Rectal smooth muscle tissue (tissue), 1 donor: ENCODE data around the gene THRA.
A peak's percentile ranks its signal among the peaks of the same experiment; 100 is the strongest.

ENCODE experiments used
- H3K27ac ChIP-seq: one replicate; pipeline ENCODE4 v1.7.0; 2013; ENCODE audit warnings: low read depth, low read length, inconsistent platforms
- H3K27me3 ChIP-seq: one replicate; pipeline ENCODE4 v1.7.0; 2013; ENCODE audit warnings: low read length; ENCODE audit not compliant: control insufficient read depth, insufficient read depth
- H3K36me3 ChIP-seq: one replicate; pipeline ENCODE4 v1.7.0; 2013; ENCODE audit warnings: low read length; ENCODE audit not compliant: control insufficient read depth, insufficient read depth
- H3K4me1 ChIP-seq: one replicate; pipeline ENCODE4 v1.7.0; 2013; ENCODE audit warnings: low read length; ENCODE audit not compliant: control insufficient read depth, insufficient read depth
- H3K4me3 ChIP-seq: one replicate; pipeline ENCODE4 v1.7.0; 2013; ENCODE audit warnings: low read length
- H3K9ac ChIP-seq: one replicate; pipeline ENCODE4 v1.7.0; 2013; ENCODE audit warnings: low read length

Gene THRA, protein sequence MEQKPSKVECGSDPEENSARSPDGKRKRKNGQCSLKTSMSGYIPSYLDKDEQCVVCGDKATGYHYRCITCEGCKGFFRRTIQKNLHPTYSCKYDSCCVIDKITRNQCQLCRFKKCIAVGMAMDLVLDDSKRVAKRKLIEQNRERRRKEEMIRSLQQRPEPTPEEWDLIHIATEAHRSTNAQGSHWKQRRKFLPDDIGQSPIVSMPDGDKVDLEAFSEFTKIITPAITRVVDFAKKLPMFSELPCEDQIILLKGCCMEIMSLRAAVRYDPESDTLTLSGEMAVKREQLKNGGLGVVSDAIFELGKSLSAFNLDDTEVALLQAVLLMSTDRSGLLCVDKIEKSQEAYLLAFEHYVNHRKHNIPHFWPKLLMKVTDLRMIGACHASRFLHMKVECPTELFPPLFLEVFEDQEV

DNA sequence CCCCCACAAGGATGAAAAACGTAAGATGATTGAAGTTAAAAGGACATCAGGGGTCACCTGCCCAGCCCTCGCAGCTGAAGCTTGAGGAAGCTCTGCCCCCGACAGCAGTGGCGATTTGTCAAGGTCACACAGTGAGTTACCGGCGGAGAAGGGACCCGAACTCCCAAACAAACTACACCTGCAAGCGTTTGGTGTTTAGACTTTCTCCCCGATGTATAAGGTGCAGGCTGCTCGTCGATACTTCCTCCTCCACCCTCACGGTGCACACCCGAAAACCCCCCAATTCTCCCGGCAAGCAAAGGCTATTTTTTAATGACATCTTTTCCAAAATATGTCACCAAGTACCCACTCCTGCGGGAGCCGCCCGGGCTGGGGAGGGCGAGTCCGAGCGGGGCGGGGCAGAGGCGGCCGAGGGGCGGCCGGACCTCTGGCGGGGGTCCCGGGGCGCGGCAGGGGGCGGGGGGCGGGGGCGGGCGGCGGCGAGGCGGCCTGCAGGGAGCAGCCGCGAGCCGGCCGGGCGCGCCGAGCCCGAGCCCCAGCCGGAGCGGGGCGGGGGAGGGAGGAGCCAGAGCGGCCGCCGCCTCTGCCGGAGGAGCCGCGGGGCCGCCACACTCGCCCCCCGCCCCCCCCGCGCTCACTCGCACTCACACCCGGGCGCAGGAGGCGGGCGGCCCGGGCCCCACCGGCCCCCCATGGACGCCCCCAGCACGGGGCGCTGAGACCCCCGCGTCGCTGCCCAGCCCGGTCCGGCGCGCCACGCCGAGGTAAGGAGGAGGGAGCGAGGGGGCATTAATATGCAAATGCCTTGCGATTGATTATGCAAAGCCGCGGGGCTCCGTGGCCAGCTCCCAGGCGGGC, at the start of gene THRA:
Gene THRA, plus strand, starts transcription at position 637 of the 858 bp plus-strand sequence. CDS start 11,524 bp downstream, outside the sequence.
- Histone ChIP-seq H3K27ac (peak within 1 kb of the TSS; percentile 94), H3K27me3 (no peaks in the 10 kb centered on the region), H3K36me3 (peaks cover 4% of the 10 kb centered on the region), H3K9ac (peak within 1 kb of the TSS; percentile 81), H3K4me1 (peaks cover 18% of the 10 kb centered on the region), H3K4me3 (peak within 1 kb of the TSS; percentile 93)

- Histone ChIP-seq H3K36me3 (peaks cover 2% of the 10 kb centered on the region), H3K27ac (no peak overlapping the region), H3K4me3 (no peak overlapping the region), H3K9ac (no peak overlapping the region), H3K4me1 (peaks cover 17% of the 10 kb centered on the region), H3K27me3 (no peaks in the 10 kb centered on the region)
Observed at GRCh38 chr17:40014375-40014980, 48.3 kb upstream of the THRA start.

GRCh38 chr17:40015005-40015997, 47.5 kb upstream of the THRA start, which contains the start of gene CSF3:
Gene CSF3, plus strand, starts transcription at chr17:40015440. Its CDS starts 35 bp downstream, at chr17:40015475.
- Histone ChIP-seq H3K4me3 (no peak within 1 kb of the TSS), H3K4me1 (peaks cover 17% of the 10 kb centered on the region), H3K9ac (no peak within 1 kb of the TSS)

DNA sequence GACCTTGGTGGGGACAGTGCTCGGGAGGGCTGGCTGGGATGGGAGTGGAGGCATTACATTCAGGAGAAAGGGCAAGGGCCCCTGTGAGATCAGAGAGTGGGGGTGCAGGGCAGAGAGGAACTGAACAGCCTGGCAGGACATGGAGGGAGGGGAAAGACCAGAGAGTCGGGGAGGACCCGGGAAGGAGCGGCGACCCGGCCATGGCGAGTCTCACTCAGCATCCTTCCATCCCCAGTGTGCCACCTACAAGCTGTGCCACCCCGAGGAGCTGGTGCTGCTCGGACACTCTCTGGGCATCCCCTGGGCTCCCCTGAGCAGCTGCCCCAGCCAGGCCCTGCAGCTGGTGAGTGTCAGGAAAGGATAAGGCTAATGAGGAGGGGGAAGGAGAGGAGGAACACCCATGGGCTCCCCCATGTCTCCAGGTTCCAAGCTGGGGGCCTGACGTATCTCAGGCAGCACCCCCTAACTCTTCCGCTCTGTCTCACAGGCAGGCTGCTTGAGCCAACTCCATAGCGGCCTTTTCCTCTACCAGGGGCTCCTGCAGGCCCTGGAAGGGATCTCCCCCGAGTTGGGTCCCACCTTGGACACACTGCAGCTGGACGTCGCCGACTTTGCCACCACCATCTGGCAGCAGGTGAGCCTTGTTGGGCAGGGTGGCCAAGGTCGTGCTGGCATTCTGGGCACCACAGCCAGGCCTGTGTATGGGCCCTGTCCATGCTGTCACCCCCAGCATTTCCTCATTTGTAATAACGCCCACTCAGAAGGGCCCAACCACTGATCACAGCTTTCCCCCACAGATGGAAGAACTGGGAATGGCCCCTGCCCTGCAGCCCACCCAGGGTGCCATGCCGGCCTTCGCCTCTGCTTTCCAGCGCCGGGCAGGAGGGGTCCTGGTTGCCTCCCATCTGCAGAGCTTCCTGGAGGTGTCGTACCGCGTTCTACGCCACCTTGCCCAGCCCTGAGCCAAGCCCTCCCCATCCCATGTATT, 46.5 kb upstream of the THRA start:
- Histone ChIP-seq H3K27me3 (no peaks in the 10 kb centered on the region), H3K9ac (no peak overlapping the region), H3K4me1 (peaks cover 17% of the 10 kb centered on the region), H3K36me3 (peaks cover 9% of the 10 kb centered on the region), H3K4me3 (no peak overlapping the region), H3K27ac (no peak overlapping the region)

More at GRCh38 chr17:40015005-40015997, 47.5 kb upstream of the THRA start, which contains the start of gene CSF3:
- Histone ChIP-seq H3K27ac (no peak within 1 kb of the TSS), H3K36me3 (peaks cover 9% of the 10 kb centered on the region), H3K27me3 (no peaks in the 10 kb centered on the region)

- Histone ChIP-seq H3K36me3 (peaks cover 11% of the 10 kb centered on the region), H3K27ac (peak overlapping the region; percentile 46), H3K4me1 (peaks cover 17% of the 10 kb centered on the region), H3K9ac (no peak overlapping the region), H3K4me3 (no peak overlapping the region), H3K27me3 (no peaks in the 10 kb centered on the region)
Observed at GRCh38 chr17:40017422-40018080, 45.2 kb upstream of the THRA start.

DNA sequence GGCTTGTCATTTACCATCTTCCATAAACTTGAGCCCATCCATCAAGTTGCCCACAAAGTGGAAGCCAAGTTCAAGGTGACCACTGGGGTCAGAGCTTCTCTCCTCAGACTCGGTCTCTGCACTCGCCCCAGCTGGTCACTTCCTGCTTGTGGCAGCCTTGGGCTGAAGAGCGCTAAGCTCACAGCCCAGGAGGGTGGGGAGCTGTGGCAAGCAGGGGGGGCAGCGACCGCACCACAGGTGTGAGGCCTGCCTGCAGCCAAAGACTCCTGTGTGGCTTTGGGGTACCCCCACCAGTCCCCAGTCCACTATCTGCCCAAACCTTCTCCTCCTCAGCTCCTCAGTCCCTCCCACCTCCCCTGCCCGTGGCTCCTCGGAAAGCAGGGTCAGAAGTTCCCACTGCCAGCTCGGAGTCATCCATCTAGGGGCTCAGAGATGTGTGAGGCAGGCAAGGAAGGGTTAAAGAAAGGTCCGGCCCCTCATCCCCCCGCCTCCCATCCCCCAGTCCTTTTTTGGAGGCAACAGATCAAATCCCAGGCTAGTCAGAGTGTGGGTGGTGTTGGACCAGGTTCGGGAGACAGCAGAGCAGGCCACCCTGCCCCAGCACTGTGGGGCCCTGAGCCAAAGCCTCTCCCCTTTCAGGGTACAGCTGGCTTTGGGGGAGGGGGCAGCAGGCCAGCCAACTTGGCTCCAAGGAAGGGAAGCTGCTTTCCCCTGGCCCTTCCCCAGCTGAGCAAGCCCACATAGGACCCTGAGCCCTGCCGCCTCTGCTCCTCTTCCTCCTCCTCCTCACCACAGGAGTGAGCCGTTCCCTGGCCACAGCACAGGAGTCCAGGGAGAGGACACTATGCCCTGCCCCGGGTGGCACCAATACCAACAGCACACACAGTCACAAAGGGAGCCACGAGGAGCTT, 44.3 kb upstream of the THRA start:
- Histone ChIP-seq H3K27me3 (no peaks in the 10 kb centered on the region), H3K9ac (no peak overlapping the region), H3K27ac (peak overlapping the region; percentile 58), H3K4me3 (peak overlapping the region; percentile 4), H3K36me3 (peaks cover 16% of the 10 kb centered on the region), H3K4me1 (peaks cover 17% of the 10 kb centered on the region)

GRCh38 chr17:40019140-40019991, 43.4 kb upstream of the THRA start:
- Histone ChIP-seq H3K4me3 (no peak overlapping the region), H3K36me3 (peaks cover 16% of the 10 kb centered on the region), H3K9ac (no peak overlapping the region), H3K4me1 (peaks cover 16% of the 10 kb centered on the region), H3K27ac (peak overlapping the region; percentile 58), H3K27me3 (no peaks in the 10 kb centered on the region)

DNA sequence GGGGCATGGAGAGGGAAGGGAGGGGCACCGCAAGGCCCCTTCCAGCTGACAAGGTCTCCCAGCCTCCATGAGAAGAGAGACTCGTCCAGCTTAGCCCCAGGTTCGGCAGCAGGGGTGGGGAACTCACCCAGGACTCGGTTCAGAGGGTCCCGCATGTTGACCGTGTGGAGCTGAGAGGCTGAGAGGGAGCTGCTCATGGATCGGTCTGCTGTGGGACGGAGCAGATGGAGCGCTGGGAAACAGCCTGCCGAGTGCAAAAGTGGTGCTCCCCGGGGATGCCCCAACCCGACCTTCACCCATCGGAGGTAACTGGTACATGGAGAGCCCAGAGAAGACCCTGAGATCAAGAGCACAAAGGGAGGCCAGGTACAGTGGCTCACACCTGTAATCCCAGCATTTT, 42.6 kb upstream of the THRA start:
- H3K27ac ChIP-seq = no peak overlapping the region
- no peak overlapping the region for H3K4me3 ChIP-seq
- peaks cover 16% of the 10 kb centered on the region for H3K36me3 ChIP-seq
- no peaks in the 10 kb centered on the region for H3K27me3 ChIP-seq
- no peak overlapping the region for H3K9ac ChIP-seq
- H3K4me1 ChIP-seq = peaks cover 16% of the 10 kb centered on the region

GRCh38 chr17:40021451-40021971, 41.3 kb upstream of the THRA start:
- Histone ChIP-seq H3K27ac (no peak overlapping the region), H3K4me1 (peaks cover 20% of the 10 kb centered on the region), H3K9ac (no peak overlapping the region), H3K27me3 (no peaks in the 10 kb centered on the region), H3K4me3 (no peak overlapping the region), H3K36me3 (peaks cover 23% of the 10 kb centered on the region)
